Measurements from ENCODE around the gene ATXN7L1. TPM values are rescaled to one million over a fixed set of nuclear protein-coding genes. Genes with fewer than 3 reads are reported as not detected.

Gene ATXN7L1
- total RNA-seq, 2 experiments from 2014 or later: 0.59 TPM; not detected in 1

- Histone ChIP-seq H3K4me2 (ENCODE audit: low read length) (no peak overlapping the region), H3K79me2 (ENCODE audit: insufficient read depth, low read depth, low read length) (no peaks in the 10 kb centered on the region), H2AFZ (ENCODE audit: low read length) (no peak overlapping the region), H3K9me2 (ENCODE audit: insufficient read depth, low read length) (no peaks in the 10 kb centered on the region), H3K27ac (ENCODE audit: low read depth, low read length, poor library complexity, severe bottlenecking) (no peak overlapping the region), H4K20me1 (ENCODE audit: insufficient read depth, low read length) (no peaks in the 10 kb centered on the region), H3K36me3 (ENCODE audit: insufficient read depth, low read length) (no peaks in the 10 kb centered on the region), H3K4me3 (ENCODE audit: low read depth, low read length, poor library complexity, severe bottlenecking) (no peak overlapping the region), H3K4me1 (ENCODE audit: insufficient read depth, low read length, poor library complexity, severe bottlenecking) (no peaks in the 10 kb centered on the region), H3K9me3 (ENCODE audit: low read length) (no peaks in the 10 kb centered on the region)
- intact Hi-C loops (cut with micrococcal nuclease; ENCODE audit: unreplicated experiment): loop anchor here (10.0 kb wide), 2 partner anchors 109 to 291 kb away; no protein-coding TSS in a partner anchor
- TF ChIP-seq CTCF (conservative IDR thresholded peaks at IDR 0.05; ENCODE audit: low read length): no peak
- no peak for TF ChIP-seq EZH2phosphoT487 (IDR thresholded peaks at IDR 0.05; ENCODE audit: borderline replicate concordance, low read depth, low read length)
- BruUV-seq (replicated peaks): no TSS peak
- CTCF ChIA-PET (ENCODE audit: unreplicated experiment): no interaction called here
- no peak for DNase-seq (ENCODE audit: low spot score)
- POLR2A ChIA-PET: interaction anchor here (0.6 to 1.3 kb wide), 5 partner anchors 10 to 1272 kb away, joined by 3 to 6 read pairs (median 3); no protein-coding TSS in a partner anchor
Measured at GRCh38 chr7:105874055-105874454, 2.3 kb downstream of the ATXN7L1 start.

GRCh38 chr7:105872491-105872890 is 3.9 kb downstream of the ATXN7L1 start:
- no peaks in the 10 kb centered on the region for H3K79me2 ChIP-seq (ENCODE audit: insufficient read depth, low read depth, low read length)
- DNase-seq (ENCODE audit: low spot score): no peak
- ChIA-PET CTCF (ENCODE audit: unreplicated experiment) (no interaction called here), POLR2A (no interaction called here)
- no peaks in the 10 kb centered on the region for H3K9me3 ChIP-seq (ENCODE audit: low read length)
- H3K4me3 ChIP-seq (ENCODE audit: low read depth, low read length, poor library complexity, severe bottlenecking): no peak overlapping the region
- no peak overlapping the region for H3K4me2 ChIP-seq (ENCODE audit: low read length)
- no peak overlapping the region for H3K27ac ChIP-seq (ENCODE audit: low read depth, low read length, poor library complexity, severe bottlenecking)
- H3K4me1 ChIP-seq (ENCODE audit: insufficient read depth, low read length, poor library complexity, severe bottlenecking): no peaks in the 10 kb centered on the region
- H2AFZ ChIP-seq (ENCODE audit: low read length): no peak overlapping the region
- H3K9me2 ChIP-seq (ENCODE audit: insufficient read depth, low read length): no peaks in the 10 kb centered on the region
- no TSS peak for BruUV-seq (replicated peaks)
- TF ChIP-seq EZH2phosphoT487 (IDR thresholded peaks at IDR 0.05; ENCODE audit: borderline replicate concordance, low read depth, low read length) (no peak), CTCF (conservative IDR thresholded peaks at IDR 0.05; ENCODE audit: low read length) (no peak)
- no peaks in the 10 kb centered on the region for H3K36me3 ChIP-seq (ENCODE audit: insufficient read depth, low read length)
- intact Hi-C loops (cut with micrococcal nuclease; ENCODE audit: unreplicated experiment): loop anchor here (10.0 kb wide), 2 partner anchors 108 to 292 kb away; no protein-coding TSS in a partner anchor
- no peaks in the 10 kb centered on the region for H4K20me1 ChIP-seq (ENCODE audit: insufficient read depth, low read length)

- no peak overlapping the region for H3K27ac ChIP-seq (ENCODE audit: low read depth, low read length, poor library complexity, severe bottlenecking)
- H3K4me3 ChIP-seq (ENCODE audit: low read depth, low read length, poor library complexity, severe bottlenecking): no peak overlapping the region
- ChIA-PET CTCF (ENCODE audit: unreplicated experiment) (no interaction called here), POLR2A (interaction anchor here (0.7 kb wide), 2 partner anchors 97 to 511 kb away, joined by 3 to 8 read pairs; no protein-coding TSS in a partner anchor)
- H3K4me2 ChIP-seq (ENCODE audit: low read length): no peak overlapping the region
- no peaks in the 10 kb centered on the region for H3K9me2 ChIP-seq (ENCODE audit: insufficient read depth, low read length)
- H4K20me1 ChIP-seq (ENCODE audit: insufficient read depth, low read length): no peaks in the 10 kb centered on the region
- no peak for TF ChIP-seq CTCF (conservative IDR thresholded peaks at IDR 0.05; ENCODE audit: low read length)
- TF ChIP-seq EZH2phosphoT487 (IDR thresholded peaks at IDR 0.05; ENCODE audit: borderline replicate concordance, low read depth, low read length): no peak
- H3K4me1 ChIP-seq (ENCODE audit: insufficient read depth, low read length, poor library complexity, severe bottlenecking): no peaks in the 10 kb centered on the region
- intact Hi-C loops (cut with micrococcal nuclease; ENCODE audit: unreplicated experiment): loop anchor here (10.0 kb wide), 2 partner anchors 106 to 294 kb away; no protein-coding TSS in a partner anchor
- no peak for DNase-seq (ENCODE audit: low spot score)
- H2AFZ ChIP-seq (ENCODE audit: low read length): no peak overlapping the region
- no peaks in the 10 kb centered on the region for H3K79me2 ChIP-seq (ENCODE audit: insufficient read depth, low read depth, low read length)
- no TSS peak for BruUV-seq (replicated peaks)
- no peaks in the 10 kb centered on the region for H3K36me3 ChIP-seq (ENCODE audit: insufficient read depth, low read length)
- no peaks in the 10 kb centered on the region for H3K9me3 ChIP-seq (ENCODE audit: low read length)
Measured at GRCh38 chr7:105871142-105871541, 5.3 kb downstream of the ATXN7L1 start.

Measured in OCI-LY7 (cell line).